NT2/D1 (cell line): ENCODE results near the gene SEC24D.

ENCODE experiments used
- SUZ12 ChIP-seq: IDR thresholded peaks from 2 replicates; pipeline ENCODE4 v1.6.1; 2011; ENCODE audit not compliant: insufficient read length, insufficient read depth; ENCODE audit errors: extremely low read depth
- YY1 ChIP-seq: IDR thresholded peaks from 2 replicates; pipeline ENCODE4 v1.6.1; 2011; ENCODE audit not compliant: insufficient read length, insufficient read depth
- ZNF274 ChIP-seq: IDR thresholded peaks from 2 replicates; pipeline ENCODE4 v1.6.1; 2011; ENCODE audit warnings: mild to moderate bottlenecking, low read depth, low read length

DNA sequence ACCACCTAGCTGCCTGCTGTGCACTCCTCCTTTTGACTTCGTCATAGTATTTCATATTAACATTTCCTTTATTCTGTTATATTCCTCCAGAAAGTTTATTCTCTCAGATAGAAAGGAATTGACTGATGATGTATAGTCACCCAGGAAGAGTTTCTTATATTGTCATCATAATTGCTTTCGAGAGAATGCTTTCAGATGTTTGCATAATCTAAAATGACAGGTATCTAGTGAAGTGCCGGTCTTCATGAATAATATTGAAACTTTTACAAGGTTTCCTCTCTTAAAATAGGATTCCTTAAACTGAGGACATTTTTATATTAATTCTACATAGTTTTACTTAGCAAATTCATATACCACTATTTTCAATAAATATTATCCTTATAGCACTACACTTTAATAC, 10.1 kb downstream of the SEC24D start:
- no peak for TF ChIP-seq ZNF274
- TF ChIP-seq SUZ12: no peak
- TF ChIP-seq YY1: no peak
